Stimulated activated CD8-positive, alpha-beta memory T cell treated with anti-CD3 and anti-CD28 coated beads, Interleukin-7, amount 100 ng/mL, for 48 hours (primary cell): Measurements from ENCODE around the gene CAP2.

ENCODE experiments used
- DNase-seq, 2 donors: peaks; one replicate each; pipeline ENCODE4 v3.0.0-alpha.2; 2020; ENCODE audit warnings: low read depth in 1 of 2; ENCODE audit errors: extremely low read depth in 1 of 2

CAP2 gene, protein sequence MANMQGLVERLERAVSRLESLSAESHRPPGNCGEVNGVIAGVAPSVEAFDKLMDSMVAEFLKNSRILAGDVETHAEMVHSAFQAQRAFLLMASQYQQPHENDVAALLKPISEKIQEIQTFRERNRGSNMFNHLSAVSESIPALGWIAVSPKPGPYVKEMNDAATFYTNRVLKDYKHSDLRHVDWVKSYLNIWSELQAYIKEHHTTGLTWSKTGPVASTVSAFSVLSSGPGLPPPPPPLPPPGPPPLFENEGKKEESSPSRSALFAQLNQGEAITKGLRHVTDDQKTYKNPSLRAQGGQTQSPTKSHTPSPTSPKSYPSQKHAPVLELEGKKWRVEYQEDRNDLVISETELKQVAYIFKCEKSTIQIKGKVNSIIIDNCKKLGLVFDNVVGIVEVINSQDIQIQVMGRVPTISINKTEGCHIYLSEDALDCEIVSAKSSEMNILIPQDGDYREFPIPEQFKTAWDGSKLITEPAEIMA

DNA sequence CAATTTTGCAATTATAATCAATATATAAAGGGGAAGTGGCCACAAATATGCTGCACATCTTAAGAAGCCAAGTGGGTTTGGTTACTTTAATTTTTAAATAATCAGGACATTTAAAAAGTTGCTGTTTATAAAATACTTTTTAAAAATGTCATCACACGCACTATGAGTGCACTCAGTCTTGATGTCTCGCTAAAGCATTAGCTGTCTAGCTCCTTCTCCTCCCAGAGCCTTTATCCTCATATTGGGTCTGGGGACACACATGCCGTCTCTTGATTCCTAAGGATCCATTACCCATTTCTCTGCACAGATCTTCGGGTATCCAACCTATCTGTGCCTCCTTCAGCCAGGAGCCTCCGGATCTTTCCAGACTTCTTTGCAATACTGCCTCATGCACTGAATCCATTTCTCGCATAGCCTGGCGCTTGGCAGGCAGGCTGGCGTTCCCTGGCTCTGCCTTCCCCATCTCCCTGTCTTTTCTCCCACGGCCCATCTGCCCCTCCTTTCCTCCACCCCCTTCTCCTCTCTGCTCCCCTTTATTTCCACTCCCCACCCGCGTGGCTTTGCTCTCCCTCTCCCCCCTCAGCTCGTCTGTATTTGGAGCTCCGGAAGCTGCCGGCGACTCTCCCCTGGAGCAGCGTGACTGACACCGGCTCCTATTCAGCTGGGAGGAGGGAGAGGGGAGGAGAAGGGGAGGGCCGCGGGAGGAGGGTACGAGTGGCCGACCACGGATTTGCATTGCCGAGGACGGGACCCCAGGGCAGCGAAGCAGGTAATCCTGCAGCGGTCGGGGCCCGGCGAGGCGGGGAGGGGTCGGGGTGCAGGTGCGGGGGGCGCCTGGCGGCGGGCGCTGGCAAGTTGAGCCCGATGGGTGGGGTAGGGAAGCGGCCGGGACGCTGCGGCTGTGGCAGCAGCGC, at the start of gene CAP2:
TSS of gene CAP2 (plus strand) at position 618 of the 914 bp plus-strand sequence. CDS start 27,961 bp downstream, outside the sequence.
- DNase-seq: no peak

DNA sequence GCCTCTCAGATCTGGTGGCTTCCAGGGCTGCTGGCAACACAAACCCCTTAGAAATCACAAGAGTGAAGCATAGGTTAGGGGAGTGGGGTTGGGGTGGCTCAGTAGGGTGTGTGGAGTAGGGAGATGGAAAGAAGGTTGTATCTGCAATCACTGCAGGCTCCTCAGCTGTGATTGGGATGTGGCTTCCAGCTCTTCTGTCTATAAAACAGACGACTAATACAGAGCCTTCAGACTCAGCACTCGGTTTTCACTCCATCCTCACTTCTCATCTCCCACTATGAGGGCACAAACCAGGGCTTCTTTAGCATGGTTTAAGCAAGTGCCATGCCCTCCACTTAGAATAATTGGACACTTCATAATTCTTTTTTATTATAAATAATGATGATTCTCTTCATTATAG, 46.4 kb upstream of the CAP2 start:
- no peak for DNase-seq

DNA sequence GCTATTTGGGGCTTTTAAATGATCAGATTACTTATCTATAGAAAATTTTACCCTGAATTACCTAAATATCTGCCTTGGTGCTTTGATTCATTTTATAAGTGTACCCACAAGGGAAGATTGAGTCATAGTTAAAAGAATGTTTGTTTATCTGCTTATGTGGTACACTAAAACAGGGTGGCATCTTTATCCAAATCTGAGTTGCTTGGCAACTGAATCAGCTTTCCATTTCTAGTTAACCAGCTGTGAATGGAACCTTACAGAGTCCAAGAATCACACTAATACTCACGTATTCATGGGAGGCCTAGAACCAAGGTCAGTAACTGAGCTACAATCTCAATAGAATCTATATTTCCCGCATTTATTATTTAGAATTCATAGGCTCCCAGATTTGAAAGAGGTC, 44.0 kb upstream of the CAP2 start:
- no peak for DNase-seq

DNA sequence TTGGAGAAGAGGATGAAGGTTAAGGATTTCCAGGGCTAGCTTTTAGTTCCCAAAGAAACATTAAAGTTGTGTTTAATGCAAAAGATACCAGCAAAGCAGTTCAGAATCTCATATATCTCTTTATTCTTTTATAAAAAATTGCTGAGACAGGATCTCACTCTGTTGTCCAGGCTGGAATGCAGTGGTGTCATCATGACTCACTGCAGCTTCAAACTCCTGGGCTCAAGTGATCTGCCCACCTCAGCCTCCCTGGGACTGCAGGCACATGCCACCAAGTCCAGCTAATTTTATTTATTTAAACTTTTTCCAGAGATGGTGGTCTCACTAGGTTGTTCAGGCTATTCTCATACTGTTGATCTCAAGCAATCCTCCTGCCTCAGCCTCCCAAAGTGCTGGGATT, 41.1 kb upstream of the CAP2 start:
- no peak for DNase-seq

DNA sequence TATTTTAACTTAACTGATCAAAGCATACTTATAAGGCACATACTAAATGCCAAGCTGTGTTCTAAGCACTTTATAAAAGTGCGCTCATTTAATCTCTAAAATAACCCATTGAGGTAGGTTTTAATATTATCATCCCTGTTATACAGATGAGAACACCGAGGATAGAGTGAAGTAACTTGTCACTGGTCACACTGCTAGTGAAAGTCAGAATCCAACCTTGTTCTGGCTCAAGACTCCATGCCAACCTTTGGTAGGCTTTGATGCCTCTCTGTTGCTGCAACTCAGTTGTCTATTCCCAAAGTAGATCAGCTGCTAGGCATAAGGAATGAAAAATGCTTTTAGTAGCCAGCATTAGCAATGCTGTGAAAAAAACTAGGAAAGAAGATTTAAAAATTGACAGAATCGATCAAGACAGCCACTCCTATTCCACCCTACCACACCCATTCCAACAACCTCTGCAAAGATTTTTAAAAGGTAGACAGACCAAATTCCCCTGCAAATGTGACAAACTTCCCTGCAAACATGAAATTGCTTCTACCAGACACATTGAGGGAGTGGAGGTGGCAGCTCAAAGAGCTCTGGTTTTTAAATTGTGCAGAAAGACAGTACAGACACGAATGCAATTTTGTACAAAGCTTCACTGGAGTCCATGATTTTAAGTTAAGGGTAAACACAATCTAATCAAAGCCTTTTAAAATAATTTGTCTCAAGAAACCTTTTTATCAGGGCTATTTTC, 39.8 kb upstream of the CAP2 start:
- DNase-seq: no peak

DNA sequence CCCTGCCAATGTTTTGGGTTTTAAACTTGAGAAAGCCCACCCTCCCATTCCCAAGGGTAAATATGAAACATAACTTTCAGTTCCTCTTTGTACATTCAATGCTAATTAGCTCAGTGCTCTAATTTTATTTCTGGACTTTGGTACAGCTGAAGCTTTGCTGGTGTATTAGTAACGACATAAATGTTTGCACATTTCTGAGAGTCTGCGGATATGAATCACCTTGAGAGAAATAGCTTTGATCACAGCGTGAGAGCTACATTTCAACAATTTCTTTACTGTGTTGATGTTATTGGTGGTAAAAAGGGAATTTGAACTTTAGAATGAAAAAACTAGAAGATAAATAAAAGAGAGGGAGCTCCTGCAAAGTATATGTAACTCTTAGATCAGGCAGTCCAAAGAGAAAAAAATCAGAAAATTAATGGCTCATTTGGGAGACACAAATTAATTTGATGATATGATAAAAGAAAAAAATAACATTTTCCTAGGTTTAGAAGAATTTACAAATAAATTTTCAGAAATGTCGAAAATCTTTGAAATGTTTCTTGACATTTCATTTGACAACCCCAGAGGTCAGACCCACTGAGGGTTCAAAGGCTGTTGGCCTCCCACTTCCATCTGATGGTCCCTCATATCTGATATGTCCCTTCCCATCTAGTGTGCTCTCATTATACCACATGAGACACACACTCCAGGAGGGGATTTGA, 38.5 kb upstream of the CAP2 start:
- DNase-seq: no peak

DNA sequence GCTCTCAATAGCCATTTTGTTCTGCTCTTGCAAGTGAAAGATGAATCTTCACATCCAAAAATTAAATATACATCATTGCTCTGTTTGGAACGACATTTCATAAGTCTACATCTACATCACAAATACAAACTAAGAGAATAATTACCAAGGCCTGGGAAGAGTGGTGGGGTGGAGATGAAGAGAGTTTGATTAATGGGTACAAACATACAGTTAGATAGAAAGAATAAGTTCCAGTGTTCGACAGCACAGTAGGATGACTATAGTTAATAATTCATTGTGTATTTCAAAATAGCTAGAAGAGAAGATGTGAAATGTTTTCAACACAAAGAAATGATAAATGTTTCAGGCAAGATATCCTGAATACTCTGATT, 38.0 kb upstream of the CAP2 start:
- no peak for DNase-seq

DNA sequence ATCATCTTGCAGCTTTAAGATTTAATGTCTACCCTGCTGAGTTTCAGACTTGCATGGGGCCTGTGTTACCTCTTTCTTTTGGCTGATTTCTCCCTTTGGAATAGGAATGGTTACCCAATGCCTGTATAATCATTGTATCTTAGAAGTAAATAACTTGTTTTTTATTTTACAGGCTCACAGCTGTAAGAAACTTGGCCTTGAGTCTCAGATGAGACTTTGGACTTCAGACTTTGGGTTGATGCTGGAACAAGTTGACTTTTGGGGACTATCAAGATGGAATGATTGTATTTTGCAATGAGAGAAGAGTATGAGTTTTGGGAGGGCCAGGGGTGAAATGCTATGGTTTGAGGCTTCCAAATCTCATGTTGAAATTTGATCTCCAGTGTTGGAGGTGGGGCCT, 34.9 kb upstream of the CAP2 start:
- no peak for DNase-seq

DNA sequence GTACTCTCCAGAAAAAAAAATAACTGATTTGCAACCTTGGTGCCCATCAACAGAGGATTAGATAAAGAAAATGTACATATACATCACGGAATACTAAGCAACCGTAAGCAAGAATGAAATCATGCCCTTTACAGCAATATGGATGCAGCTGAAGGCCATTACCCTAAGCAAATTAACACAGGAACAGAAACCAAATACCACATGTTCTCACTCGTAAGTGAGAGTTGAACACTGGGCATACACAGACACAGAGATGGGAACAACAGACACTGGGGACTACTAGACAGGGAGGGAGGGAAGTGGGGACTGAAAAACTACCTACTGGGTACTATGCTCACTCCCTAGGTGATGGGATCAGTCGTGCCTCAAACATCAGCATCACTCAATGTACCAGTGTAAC, 32.8 kb upstream of the CAP2 start:
- no peak for DNase-seq

DNA sequence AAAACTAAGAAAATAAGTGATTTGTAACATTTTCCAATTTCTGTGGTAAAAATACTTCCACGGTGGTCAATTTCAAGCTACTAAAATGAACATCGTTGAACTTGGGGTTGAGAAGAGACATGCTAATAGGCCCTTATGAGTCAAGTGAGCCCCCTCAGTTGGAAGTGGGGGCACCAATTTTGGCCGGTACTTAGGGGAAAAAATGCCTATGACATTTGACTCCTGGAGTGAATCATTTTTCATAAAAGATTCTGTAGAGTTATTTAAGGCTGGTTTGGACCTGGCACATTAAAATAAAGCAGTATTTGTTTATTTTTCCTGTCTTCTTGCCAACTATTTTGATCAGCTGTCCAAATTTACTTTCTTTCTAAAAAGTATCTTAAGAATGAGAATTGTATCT, 32.4 kb upstream of the CAP2 start:
- no peak for DNase-seq

DNA sequence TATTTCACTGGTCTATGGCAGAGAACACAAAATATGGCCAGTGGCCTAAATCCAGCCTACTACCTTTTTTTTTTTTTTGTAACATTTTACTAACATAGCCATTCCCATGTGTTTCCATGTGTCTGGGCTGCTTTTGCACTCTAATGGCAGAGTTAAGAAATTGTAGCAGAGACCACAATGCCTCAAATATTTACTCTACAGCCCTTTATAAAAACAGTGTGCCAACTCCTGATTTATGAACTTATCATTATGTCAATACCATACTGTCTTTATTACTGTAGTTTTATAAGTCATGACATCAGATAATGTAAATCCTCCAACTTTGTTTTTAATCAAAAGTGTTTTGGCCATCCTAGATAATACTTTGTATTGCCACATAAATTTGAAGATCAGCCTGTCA, 27.4 kb upstream of the CAP2 start:
- DNase-seq: no peak

DNA sequence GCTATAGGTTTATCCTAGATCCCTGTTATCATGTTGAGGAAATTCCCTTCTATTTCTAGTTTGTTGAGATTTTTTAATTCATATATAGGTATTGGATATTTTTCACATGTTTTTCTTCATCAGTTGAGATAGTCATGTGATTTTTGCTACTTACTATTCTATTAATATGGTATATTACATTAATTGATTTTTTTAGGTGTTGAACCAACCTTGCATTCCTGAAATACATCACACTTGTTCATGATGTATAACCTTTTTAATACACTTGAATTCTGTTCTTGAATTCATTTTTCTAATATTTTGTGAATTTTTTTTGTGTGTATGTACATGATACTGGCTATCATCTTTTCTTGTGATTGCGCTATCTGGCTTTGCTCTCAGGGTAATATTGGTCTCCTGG, 25.5 kb upstream of the CAP2 start:
- DNase-seq: no peak

DNA sequence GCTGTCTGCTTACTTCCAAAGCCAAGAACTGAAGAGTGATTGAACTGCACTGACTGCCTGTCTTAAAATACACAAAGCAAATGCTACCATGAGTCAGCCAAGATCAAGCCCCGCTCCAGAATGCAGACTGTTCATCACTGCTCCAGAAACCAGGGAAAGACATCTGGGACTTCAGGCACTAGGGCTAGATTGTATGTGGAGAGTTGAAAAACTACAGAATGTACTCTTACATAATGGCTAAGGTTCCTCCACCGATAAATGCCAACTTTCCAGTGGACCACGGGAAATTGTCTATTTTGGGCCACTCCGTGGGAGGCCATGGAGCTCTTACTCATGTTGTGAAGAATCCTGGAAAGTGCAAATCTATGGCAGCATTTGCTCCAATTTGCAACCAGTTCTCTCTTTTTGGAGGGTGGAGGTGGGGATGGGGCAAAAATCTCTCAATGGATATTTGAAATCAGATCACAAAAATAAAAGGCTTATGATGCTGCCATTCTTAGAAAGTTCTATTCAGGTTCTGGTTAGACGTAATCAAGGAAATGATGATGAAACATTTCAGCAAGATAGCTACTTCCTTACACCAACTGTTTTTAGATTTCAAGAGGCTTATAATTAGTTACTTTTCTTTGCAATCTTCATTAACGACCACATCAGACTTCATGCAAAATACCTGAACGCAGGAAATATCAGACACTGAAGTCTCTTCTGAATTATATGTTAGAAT, 11.8 kb upstream of the CAP2 start:
- no peak for DNase-seq

DNA sequence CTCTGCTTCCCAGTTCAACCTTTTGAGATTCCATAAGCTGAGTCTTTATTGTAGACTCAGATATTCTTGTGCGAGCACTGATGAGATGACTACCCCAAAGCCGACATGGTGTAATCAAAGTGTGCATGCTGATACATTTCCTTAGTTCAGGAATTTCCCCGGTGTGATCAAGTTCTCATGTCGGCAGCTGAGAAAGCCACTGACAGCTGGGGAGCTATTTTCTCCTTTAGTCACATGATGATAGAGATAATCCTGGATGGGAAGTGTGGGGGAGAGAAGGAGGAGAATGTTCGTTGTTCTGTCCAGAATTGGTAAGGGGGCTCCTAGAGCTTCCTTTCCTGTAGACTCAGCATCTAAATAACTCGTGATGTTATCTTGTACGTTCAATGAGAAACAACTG, 7.7 kb upstream of the CAP2 start:
- no peak for DNase-seq

DNA sequence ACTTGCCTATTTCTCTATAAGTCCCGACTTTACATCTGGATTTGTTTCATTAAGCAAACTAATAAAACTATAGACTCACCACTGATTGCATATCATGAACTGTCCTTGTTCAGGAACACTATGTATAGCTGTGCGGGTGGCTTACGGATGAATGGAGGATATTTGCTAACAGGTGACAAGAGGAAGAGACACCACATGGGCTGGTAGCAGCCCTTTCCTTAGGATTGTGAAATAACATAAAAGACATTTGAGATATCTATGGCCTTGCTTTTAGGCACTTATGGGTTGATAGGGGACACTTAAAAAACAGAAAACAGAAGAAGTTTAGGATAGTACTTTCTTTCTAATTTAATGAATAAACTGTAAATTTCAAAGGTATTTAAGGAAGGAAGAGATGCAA, 5.0 kb upstream of the CAP2 start:
- no peak for DNase-seq

DNA sequence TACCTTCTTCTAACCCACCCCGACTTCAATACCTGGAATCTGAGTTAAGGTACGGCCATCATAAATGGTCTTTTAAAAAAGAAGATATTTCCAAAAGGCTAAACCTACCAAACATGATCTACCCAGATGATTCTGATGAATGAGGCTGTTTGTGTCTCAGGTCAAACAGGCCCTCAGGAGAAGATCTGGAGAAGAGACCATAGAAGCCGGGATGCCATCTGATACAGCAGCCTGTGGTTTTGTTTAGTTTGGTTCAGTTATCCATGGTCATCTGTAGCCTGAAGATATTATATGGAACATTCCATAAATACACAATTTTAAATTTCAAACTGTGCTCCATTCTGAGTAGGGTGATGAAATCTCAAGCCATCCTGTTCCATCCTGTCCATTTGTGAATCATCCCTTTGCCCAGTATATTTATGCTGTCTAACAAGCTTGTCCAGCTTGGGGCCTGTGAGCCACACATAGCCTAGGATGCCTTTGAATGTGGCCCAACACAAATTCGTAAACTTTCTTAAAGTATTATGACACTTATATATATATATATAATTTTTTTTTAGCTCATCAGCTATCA, 4.0 kb upstream of the CAP2 start:
- no peak for DNase-seq

DNA sequence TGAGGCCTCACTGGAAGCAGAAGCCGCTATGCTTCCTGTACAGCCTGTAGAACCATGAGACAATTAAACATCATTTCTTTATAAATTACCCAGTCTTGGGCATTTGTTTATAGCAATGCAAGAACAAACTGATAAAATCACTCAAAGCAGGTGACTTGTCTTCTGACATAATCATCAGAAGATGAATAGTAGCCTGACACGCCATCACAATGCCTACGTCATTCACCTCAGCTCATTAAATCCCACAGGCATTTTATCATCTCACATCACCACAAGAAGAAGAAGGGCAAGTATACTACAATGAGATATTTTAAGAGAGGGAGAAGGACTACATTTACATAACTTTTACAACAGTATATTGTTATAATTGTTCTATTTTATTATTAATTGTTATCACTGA, 3.1 kb upstream of the CAP2 start:
- no peak for DNase-seq

DNA sequence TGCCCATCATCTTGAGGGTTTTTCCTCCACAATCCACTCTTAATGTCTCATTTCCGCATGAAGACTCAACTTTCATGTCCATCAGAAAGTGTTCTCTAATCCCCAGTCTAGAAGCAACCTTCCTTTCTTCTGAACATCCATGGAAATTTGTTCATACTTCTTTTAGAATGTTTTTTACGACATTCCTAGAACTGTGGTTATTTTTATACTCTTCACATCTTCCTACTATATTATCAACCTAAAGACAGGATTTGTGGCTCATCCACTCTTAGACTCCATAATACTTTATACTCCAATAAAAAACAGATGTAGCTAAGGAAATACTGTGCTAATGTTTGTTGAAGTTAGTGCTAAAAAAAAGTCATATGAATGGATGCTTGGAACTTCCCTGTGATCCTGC, 1.4 kb upstream of the CAP2 start:
- no peak for DNase-seq

DNA sequence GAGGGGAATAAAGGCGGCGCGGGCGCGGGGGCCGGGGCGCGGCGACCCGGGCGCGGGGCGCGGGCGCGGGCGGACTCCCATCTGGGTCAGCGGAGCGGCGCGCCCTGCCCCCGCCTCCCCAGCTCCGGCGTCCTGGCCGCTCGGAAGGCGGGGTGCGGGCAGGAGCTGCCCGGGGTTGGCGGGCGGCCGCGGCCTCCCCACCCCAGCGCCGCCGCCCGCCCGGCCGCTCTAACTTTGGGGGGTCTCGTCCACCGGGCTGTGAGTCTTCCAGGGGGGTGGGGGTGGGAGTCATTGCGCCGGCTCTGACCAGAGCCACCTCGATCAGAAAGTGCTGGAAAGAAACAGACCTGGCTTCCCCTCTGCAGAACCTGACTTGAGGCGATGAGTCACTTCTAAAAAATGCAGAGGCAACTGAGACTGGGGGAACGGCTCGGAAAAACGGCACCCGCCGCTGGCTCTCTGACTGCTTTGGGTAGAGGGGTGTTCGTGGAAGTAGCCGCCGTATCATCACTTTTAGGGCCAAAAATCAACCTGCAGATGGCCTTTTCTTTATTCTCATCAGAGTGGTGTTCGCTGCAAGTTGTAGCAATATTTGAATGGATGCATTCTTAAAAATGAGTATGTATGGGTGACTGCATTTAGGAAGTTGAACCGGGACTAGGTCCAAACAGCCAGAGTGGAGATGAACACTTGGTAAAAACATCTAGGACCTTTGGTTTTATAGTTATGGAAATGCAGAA, 667 bp downstream of the CAP2 start:
- no peak for DNase-seq
